HepG2 (cell line): ENCODE data around the gene PSD. TPM values are rescaled to one million over a fixed set of nuclear protein-coding genes. Genes with fewer than 3 reads are reported as not detected.

Source experiments
- ELF3 ChIP-seq: IDR thresholded peaks from 2 replicates; pipeline ENCODE4 v1.6.1; 2016; ENCODE audit warnings: missing genetic modification reagents, missing compliant biosample characterization
- HDAC2 ChIP-seq: sonication (generic); formaldehyde crosslinking; IDR thresholded peaks from 2 replicates; pipeline ENCODE4 v1.4.0; 2020; ENCODE audit warnings: missing genetic modification reagents
- HNRNPK ChIP-seq: fragments of 200-400 bp; formaldehyde crosslinking; IDR thresholded peaks from 2 replicates; pipeline ENCODE4 v1.6.1; 2018; ENCODE audit warnings: low read length, low read depth, moderate library complexity, mild to moderate bottlenecking; ENCODE audit not compliant: poor library complexity, severe bottlenecking
- MLLT10 ChIP-seq: sonication (generic); formaldehyde crosslinking; IDR thresholded peaks from 2 replicates; pipeline ENCODE4 v1.4.0; 2020; ENCODE audit warnings: missing genetic modification reagents
- RBFOX2 ChIP-seq: fragments of 200-400 bp; formaldehyde crosslinking; IDR thresholded peaks from 2 replicates; pipeline ENCODE4 v1.6.1; 2017; ENCODE audit warnings: low read depth, mild to moderate bottlenecking, low read length
- RELA ChIP-seq: sonication (generic); formaldehyde crosslinking; IDR thresholded peaks from 2 replicates; pipeline ENCODE4 v1.4.0; 2020; ENCODE audit warnings: missing genetic modification reagents
- RORA ChIP-seq: sonication (generic); formaldehyde crosslinking; IDR thresholded peaks from 2 replicates; pipeline ENCODE4 v1.5.0; 2020; ENCODE audit warnings: mild to moderate bottlenecking, missing genetic modification reagents, moderate library complexity
- SMC3 ChIP-seq: IDR thresholded peaks from 2 replicates; pipeline ENCODE4 v1.6.1; 2011; ENCODE audit warnings: low read length, improper control_type of control experiment
- YY1 ChIP-seq: IDR thresholded peaks from 2 replicates; pipeline ENCODE4 v1.6.1; 2011; ENCODE audit warnings: low read length, low read depth, moderate library complexity, mild to moderate bottlenecking; ENCODE audit not compliant: insufficient read depth, insufficient replicate concordance
- ZBTB7A ChIP-seq: sonication (generic); formaldehyde crosslinking; IDR thresholded peaks from 2 replicates; pipeline ENCODE4 v1.8.0; 2022; ENCODE audit warnings: mild to moderate bottlenecking, missing genetic modification reagents
- ZNF446 ChIP-seq: sonication (generic); formaldehyde crosslinking; IDR thresholded peaks from 2 replicates; pipeline ENCODE4 v1.5.0; 2020; ENCODE audit warnings: mild to moderate bottlenecking, missing genetic modification reagents
- ZNF562 ChIP-seq: sonication (generic); formaldehyde crosslinking; IDR thresholded peaks from 2 replicates; pipeline ENCODE4 v1.8.0; 2022; ENCODE audit warnings: missing genetic modification reagents, borderline replicate concordance
- ZNF674 ChIP-seq: sonication (generic); formaldehyde crosslinking; IDR thresholded peaks from 2 replicates; pipeline ENCODE4 v1.5.0; 2020; ENCODE audit warnings: low read depth, mild to moderate bottlenecking, missing genetic modification reagents
- ZNF781 ChIP-seq: sonication (generic); formaldehyde crosslinking; IDR thresholded peaks from 2 replicates; pipeline ENCODE4 v1.5.1; 2020; ENCODE audit warnings: borderline replicate concordance, mild to moderate bottlenecking, missing genetic modification reagents; ENCODE audit errors: not compliant biosample characterization
- ZNF878 ChIP-seq: sonication (generic); formaldehyde crosslinking; IDR thresholded peaks from 2 replicates; pipeline ENCODE4 v1.8.1; 2023; ENCODE audit warnings: mild to moderate bottlenecking, missing genetic modification reagents, moderate library complexity
- ZSCAN29 ChIP-seq: sonication (generic); formaldehyde crosslinking; conservative IDR thresholded peaks from 2 replicates; pipeline ENCODE4 v1.4.0; 2020; ENCODE audit warnings: mild to moderate bottlenecking, missing genetic modification reagents
- polyA plus RNA-seq, 8 experiments: library from polyadenylated mRNA; depleted of rRNA in 3 of 8; stranded (reverse) in 7 of 8; unstranded in 1 of 8; fragments of >200 nt; fragmentation: Illumina TruSeq in 4 of 8; extraction: Trizol in 4 of 8; gene quantifications; 2 replicates each; pipeline versions ENCODE4 v1.2.1 to v1.2.3, GENCODE V29; 2011 to 2016; ENCODE audit warnings: low read depth in 4 of 8, missing spikeins in 1 of 8, mixed read lengths in 1 of 8; ENCODE audit not compliant: insufficient read depth in 1 of 8
- total RNA-seq, 5 experiments: library from RNA; depleted of rRNA; stranded (reverse); fragments of >200 nt; fragmentation: Illumina TruSeq; extraction: Trizol; gene quantifications; 2 replicates each; pipeline ENCODE4 v1.2.3, GENCODE V29; 2016; ENCODE audit warnings: low read depth in 1 of 5
- TF ChIP-seq, protein P1 (sequence below): sonication (generic); formaldehyde crosslinking; IDR thresholded peaks from 2 replicates; pipeline ENCODE4 v1.5.1; 2020; ENCODE audit warnings: mild to moderate bottlenecking, missing genetic modification reagents
- TF ChIP-seq, protein P2 (sequence below): sonication (generic); formaldehyde crosslinking; conservative IDR thresholded peaks from 2 replicates; pipeline ENCODE4 v1.4.0; 2020; ENCODE audit warnings: mild to moderate bottlenecking, missing genetic modification reagents, moderate library complexity
- TF ChIP-seq, protein P3 (sequence below): IDR thresholded peaks from 2 replicates; pipeline ENCODE4 v1.6.1; 2016; ENCODE audit warnings: low read depth
- TF ChIP-seq, protein P4 (sequence below): IDR thresholded peaks from 2 replicates; pipeline ENCODE4 v1.6.1; 2012; ENCODE audit warnings: inconsistent platforms
- TF ChIP-seq, protein P5 (sequence below): sonication (generic); formaldehyde crosslinking; IDR thresholded peaks from 2 replicates; pipeline ENCODE4 v1.4.0; 2020; ENCODE audit warnings: missing genetic modification reagents

Gene PSD
- total and polyA plus RNA-seq, 2 of the 13 experiments (the other 11 are each of a cell fraction or from before 2014, with no cell fraction given): 0.35 to 0.58 TPM

DNA sequence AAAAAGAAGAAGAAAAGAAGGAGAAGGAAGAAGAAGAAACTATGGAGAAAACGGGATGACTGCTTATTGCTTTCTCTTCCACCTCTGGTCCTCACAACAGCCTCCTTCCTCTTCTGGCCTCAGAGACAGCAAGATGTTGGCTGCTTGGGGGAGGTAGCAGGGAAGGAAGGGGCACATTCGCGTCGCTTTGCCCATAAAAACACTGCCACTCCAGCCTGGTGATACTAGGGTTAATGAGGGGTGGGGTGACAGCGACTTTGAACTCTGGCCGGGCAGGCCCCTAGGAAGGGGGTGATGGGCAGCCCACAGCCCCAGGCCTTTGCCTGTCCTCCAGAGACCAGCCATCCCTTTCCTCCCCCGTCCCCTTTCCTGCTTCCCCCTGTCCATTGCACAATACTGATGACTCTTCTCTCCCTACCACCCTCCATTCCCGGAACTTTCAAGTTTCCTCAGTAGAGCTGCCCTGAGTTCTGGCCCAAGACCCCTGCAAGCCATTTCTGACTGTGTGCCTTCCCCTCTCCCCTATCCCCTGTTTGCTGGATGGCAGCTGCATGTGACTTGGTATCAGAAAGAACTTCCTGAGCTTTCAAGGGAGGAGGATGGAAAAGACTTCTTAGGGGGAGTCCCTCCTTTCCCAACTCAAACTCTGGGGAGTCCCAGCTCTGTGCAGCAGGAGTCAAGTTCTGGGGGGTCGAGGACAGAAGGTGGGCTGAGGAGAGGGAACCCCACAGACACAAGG, 16.0 kb upstream of the PSD start (continued):
- TF ChIP-seq ZNF781 (CRISPR knock-in tag) (no peak), SMC3 (0 out of 2 replicates have a peak, but pooled peaks have one; percentile 2), ZNF562 (CRISPR knock-in tag) (no peak), HDAC2 (CRISPR knock-in tag) (peak; percentile 52), ZSCAN29 (no peak), ELF3 (CRISPR knock-in tag) (peak; percentile 55; the same call in 1 of the 2 replicates), ZNF674 (CRISPR knock-in tag) (no peak), MLLT10 (CRISPR knock-in tag) (no peak), ZNF878 (no peak), RELA (CRISPR knock-in tag) (no peak), RBFOX2 (0 out of 2 replicates have a peak, but pooled peaks have one; percentile 56), ZNF446 (0 out of 2 replicates have a peak, but pooled peaks have one; percentile 26), RORA (CRISPR knock-in tag) (no peak), HNRNPK (peak; percentile 78), YY1 (peak; percentile 66), ZBTB7A (CRISPR knock-in tag) (peak; percentile 90; the same call in 1 of the 2 replicates)
- TF ChIP-seq, protein P1, sequence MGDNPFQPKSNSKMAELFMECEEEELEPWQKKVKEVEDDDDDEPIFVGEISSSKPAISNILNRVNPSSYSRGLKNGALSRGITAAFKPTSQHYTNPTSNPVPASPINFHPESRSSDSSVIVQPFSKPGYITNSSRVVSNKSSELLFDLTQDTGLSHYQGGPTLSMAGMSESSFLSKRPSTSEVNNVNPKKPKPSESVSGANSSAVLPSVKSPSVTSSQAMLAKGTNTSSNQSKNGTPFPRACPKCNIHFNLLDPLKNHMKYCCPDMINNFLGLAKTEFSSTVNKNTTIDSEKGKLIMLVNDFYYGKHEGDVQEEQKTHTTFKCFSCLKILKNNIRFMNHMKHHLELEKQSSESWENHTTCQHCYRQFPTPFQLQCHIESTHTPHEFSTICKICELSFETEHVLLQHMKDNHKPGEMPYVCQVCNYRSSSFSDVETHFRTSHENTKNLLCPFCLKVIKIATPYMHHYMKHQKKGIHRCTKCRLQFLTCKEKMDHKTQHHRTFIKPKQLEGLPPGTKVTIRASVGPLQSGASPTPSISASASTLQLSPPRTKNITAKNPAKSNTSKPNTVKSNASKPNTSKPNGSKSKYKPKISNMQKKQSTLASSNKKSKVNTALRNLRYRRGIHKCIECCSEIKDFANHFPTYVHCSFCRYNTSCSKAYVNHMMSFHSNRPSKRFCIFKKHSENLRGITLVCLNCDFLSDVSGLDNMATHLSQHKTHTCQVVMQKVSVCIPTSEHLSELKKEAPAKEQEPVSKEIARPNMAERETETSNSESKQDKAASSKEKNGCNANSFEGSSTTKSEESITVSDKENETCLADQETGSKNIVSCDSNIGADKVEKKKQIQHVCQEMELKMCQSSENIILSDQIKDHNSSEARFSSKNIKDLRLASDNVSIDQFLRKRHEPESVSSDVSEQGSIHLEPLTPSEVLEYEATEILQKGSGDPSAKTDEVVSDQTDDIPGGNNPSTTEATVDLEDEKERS: no peak
- TF ChIP-seq, protein P2, sequence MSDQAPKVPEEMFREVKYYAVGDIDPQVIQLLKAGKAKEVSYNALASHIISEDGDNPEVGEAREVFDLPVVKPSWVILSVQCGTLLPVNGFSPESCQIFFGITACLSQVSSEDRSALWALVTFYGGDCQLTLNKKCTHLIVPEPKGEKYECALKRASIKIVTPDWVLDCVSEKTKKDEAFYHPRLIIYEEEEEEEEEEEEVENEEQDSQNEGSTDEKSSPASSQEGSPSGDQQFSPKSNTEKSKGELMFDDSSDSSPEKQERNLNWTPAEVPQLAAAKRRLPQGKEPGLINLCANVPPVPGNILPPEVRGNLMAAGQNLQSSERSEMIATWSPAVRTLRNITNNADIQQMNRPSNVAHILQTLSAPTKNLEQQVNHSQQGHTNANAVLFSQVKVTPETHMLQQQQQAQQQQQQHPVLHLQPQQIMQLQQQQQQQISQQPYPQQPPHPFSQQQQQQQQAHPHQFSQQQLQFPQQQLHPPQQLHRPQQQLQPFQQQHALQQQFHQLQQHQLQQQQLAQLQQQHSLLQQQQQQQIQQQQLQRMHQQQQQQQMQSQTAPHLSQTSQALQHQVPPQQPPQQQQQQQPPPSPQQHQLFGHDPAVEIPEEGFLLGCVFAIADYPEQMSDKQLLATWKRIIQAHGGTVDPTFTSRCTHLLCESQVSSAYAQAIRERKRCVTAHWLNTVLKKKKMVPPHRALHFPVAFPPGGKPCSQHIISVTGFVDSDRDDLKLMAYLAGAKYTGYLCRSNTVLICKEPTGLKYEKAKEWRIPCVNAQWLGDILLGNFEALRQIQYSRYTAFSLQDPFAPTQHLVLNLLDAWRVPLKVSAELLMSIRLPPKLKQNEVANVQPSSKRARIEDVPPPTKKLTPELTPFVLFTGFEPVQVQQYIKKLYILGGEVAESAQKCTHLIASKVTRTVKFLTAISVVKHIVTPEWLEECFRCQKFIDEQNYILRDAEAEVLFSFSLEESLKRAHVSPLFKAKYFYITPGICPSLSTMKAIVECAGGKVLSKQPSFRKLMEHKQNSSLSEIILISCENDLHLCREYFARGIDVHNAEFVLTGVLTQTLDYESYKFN (CRISPR knock-in tag): peak; percentile 88
- TF ChIP-seq, protein P3, sequence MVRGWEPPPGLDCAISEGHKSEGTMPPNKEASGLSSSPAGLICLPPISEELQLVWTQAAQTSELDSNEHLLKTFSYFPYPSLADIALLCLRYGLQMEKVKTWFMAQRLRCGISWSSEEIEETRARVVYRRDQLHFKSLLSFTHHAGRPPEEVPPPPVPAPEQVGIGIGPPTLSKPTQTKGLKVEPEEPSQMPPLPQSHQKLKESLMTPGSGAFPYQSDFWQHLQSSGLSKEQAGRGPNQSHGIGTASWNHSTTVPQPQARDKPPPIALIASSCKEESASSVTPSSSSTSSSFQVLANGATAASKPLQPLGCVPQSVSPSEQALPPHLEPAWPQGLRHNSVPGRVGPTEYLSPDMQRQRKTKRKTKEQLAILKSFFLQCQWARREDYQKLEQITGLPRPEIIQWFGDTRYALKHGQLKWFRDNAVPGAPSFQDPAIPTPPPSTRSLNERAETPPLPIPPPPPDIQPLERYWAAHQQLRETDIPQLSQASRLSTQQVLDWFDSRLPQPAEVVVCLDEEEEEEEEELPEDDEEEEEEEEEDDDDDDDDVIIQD (CRISPR knock-in tag): no peak
- TF ChIP-seq, protein P4, sequence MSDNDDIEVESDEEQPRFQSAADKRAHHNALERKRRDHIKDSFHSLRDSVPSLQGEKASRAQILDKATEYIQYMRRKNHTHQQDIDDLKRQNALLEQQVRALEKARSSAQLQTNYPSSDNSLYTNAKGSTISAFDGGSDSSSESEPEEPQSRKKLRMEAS: peak; percentile 23; the same call in 1 of the 2 replicates
- TF ChIP-seq, protein P5, sequence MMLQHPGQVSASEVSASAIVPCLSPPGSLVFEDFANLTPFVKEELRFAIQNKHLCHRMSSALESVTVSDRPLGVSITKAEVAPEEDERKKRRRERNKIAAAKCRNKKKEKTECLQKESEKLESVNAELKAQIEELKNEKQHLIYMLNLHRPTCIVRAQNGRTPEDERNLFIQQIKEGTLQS (CRISPR knock-in tag): peak; percentile 56; the same call in 1 of the 2 replicates
